ENCODE results near the gene BRAF. TPM values are rescaled to one million over a fixed set of nuclear protein-coding genes. Genes with fewer than 3 reads are reported as not detected.

BRAF gene
- total RNA-seq, 1 experiment from 2014 or later: 29.7 TPM

- TSS peak; percentile 40 for BruUV-seq (replicated peaks)
- ChIA-PET POLR2A (no interaction called here), RAD21 (ENCODE audit: low non-redundant PET in 1 of 2, low total read pairs in 2 of 2, uncharacterized antibody in 2 of 2, unreplicated experiment in 2 of 2) (no interaction called here), CTCF (no interaction called here)
- H3K27me3 ChIP-seq (ENCODE audit: insufficient read depth, low read length): no peaks in the 10 kb centered on the region
- H3K36me3 ChIP-seq (ENCODE audit: control insufficient read depth in 1 of 2, insufficient read depth in 2 of 2, low read length in 2 of 2): no peaks in the 10 kb centered on the region
- no peaks in the 10 kb centered on the region for H3K9me2 ChIP-seq (ENCODE audit: insufficient read depth)
- H2AFZ ChIP-seq (ENCODE audit: low read depth, low read length, poor library complexity, severe bottlenecking): no peak overlapping the region
- ATAC-seq (no peak), DNase-seq (ENCODE audit: low read depth, low spot score) (no peak)
- intact Hi-C loops (cut with micrococcal nuclease): no loop called here
- no peak overlapping the region for H3K9ac ChIP-seq (ENCODE audit: low read length)
- TF ChIP-seq SRF (IDR thresholded peaks at IDR 0.05; ENCODE audit: low read depth) (no peak), CEBPB (IDR thresholded peaks at IDR 0.05; ENCODE audit: low read depth) (no peak), ZFX (IDR thresholded peaks at IDR 0.05) (no peak), RAD21 (IDR thresholded peaks at IDR 0.05; ENCODE audit: low read depth) (no peak), EGR1 (IDR thresholded peaks at IDR 0.05; ENCODE audit: low read depth) (no peak), POLR2AphosphoS5 (IDR thresholded peaks at IDR 0.05; ENCODE audit: low read depth, low read length) (no peak), MAX (IDR thresholded peaks at IDR 0.05) (no peak), YY1 (IDR thresholded peaks at IDR 0.05; ENCODE audit: extremely low read depth, insufficient replicate concordance, low read depth, low read length) (no peak), CTCF (IDR thresholded peaks at IDR 0.05 in 2 of 3, conservative IDR thresholded peaks at IDR 0.05 in 1 of 3; ENCODE audit: borderline replicate concordance in 1 of 3, insufficient read depth in 1 of 3, low read depth in 2 of 3, low read length in 2 of 3) (no peak), POLR2A (IDR thresholded peaks at IDR 0.05; ENCODE audit: borderline replicate concordance, extremely low read depth, insufficient read depth, insufficient read length) (no peak), ELF1 (IDR thresholded peaks at IDR 0.05; ENCODE audit: borderline replicate concordance, low read depth) (no peak), REST (IDR thresholded peaks at IDR 0.05; ENCODE audit: low read depth) (no peak), ZNF274 (IDR thresholded peaks at IDR 0.05; ENCODE audit: low read depth, low read length) (no peak), SP1 (IDR thresholded peaks at IDR 0.05; ENCODE audit: low read depth) (no peak), EZH2phosphoT487 (IDR thresholded peaks at IDR 0.05; ENCODE audit: borderline replicate concordance) (no peak), TCF7L2 (IDR thresholded peaks at IDR 0.05; ENCODE audit: borderline replicate concordance, extremely low read depth, insufficient read depth, insufficient read length) (no peak)
- no peak overlapping the region for H3K27ac ChIP-seq (ENCODE audit: low read depth, low read length)
- H3K4me1 ChIP-seq (ENCODE audit: control insufficient read depth in 1 of 2, insufficient read depth in 2 of 2, low read length in 2 of 2): peaks cover 0 to 14% of the 10 kb centered on the region in 2 experiments; a peak in 3 of 4 replicates
- H3K4me2 ChIP-seq (ENCODE audit: low read length): peak overlapping the region; percentile 82; the same call in 1 of the 2 replicates
- peaks cover 64% of the 10 kb centered on the region for H3K79me2 ChIP-seq (ENCODE audit: insufficient read depth, low read length)
- peak overlapping the region in 1 of 2 experiments; percentile 88; a peak in 3 of 4 replicates for H3K4me3 ChIP-seq (replicated peaks in 1 of 2; ENCODE audit: low read depth in 1 of 2, low read length in 2 of 2)
- H4K20me1 ChIP-seq (ENCODE audit: insufficient read depth): 0 out of 2 replicates have a peak, but pooled peaks cover 3% of the 10 kb centered on the region
- H3K9me3 ChIP-seq (ENCODE audit: control insufficient read depth in 1 of 2, insufficient read depth in 1 of 2, low read depth in 1 of 2, low read length in 2 of 2): no peaks in the 10 kb centered on the region
Measured at GRCh38 chr7:140922741-140923345, 1.9 kb downstream of the BRAF start.

Measured in HCT116 (cell line).